ENCODE measurements around the gene MPZL2.

Gene MPZL2

GRCh38 chr11:118206391-118207031 lies 57.6 kb downstream of the MPZL2 start:
- peak overlapping the region in 1 of 2 experiments; percentile 9; a peak in 1 of 4 replicates for H3K4me3 ChIP-seq (ENCODE audit: low read depth in 1 of 2, low read length in 2 of 2)

GRCh38 chr11:118205606-118206378 lies 58.3 kb downstream of the MPZL2 start:
- Histone ChIP-seq H3K4me2 (ENCODE audit: insufficient read depth, low read length) (peak overlapping the region; percentile 31), H3K27me3 (ENCODE audit: insufficient read depth, low read length, poor library complexity) (no peaks in the 10 kb centered on the region), H2AFZ (ENCODE audit: low read depth, low read length) (peak overlapping the region; percentile 66), H3K4me3 (ENCODE audit: low read depth in 1 of 2, low read length in 2 of 2) (no peak overlapping the region), H3K9ac (ENCODE audit: low read depth, low read length) (no peak overlapping the region), H3K27ac (ENCODE audit: low read length) (peak overlapping the region; percentile 49), H3K79me2 (ENCODE audit: insufficient read depth, low read length) (no peaks in the 10 kb centered on the region), H4K20me1 (ENCODE audit: insufficient read depth, low read length) (no peaks in the 10 kb centered on the region), H3K9me3 (ENCODE audit: insufficient read depth, low read length, severe bottlenecking) (no peaks in the 10 kb centered on the region), H3K4me1 (ENCODE audit: insufficient read depth, low read length) (peaks cover 21% of the 10 kb centered on the region), H3K36me3 (ENCODE audit: insufficient read depth, low read length) (no peaks in the 10 kb centered on the region)
- DNase-seq (no peak), ATAC-seq (ENCODE audit: insufficient read depth, low read depth) (0 out of 3 replicates have a peak, but pooled peaks have one; percentile 6)
- no peak for TF ChIP-seq CTCF (IDR thresholded peaks at IDR 0.05; ENCODE audit: borderline replicate concordance, extremely low read depth, low read length, poor library complexity, severe bottlenecking)
- TF ChIP-seq EZH2 (IDR thresholded peaks at IDR 0.05; ENCODE audit: borderline replicate concordance, low read depth, low read length, severe bottlenecking): no peak

More at GRCh38 chr11:118206391-118207031, 57.6 kb downstream of the MPZL2 start:
- peaks cover 21% of the 10 kb centered on the region for H3K4me1 ChIP-seq (ENCODE audit: insufficient read depth, low read length)
- H3K27me3 ChIP-seq (ENCODE audit: insufficient read depth, low read length, poor library complexity): no peaks in the 10 kb centered on the region
- H3K9ac ChIP-seq (ENCODE audit: low read depth, low read length): no peak overlapping the region; the same call in 1 of the 2 replicates
- no peaks in the 10 kb centered on the region for H3K36me3 ChIP-seq (ENCODE audit: insufficient read depth, low read length)
- H2AFZ ChIP-seq (ENCODE audit: low read depth, low read length): peak overlapping the region; percentile 66
- H3K27ac ChIP-seq (ENCODE audit: low read length): peak overlapping the region; percentile 49
- peak; percentile 54 for ATAC-seq (ENCODE audit: insufficient read depth, low read depth)
- peak; percentile 21 for DNase-seq
- peak overlapping the region; percentile 31 for H3K4me2 ChIP-seq (ENCODE audit: insufficient read depth, low read length)
- H3K9me3 ChIP-seq (ENCODE audit: insufficient read depth, low read length, severe bottlenecking): no peaks in the 10 kb centered on the region
- H4K20me1 ChIP-seq (ENCODE audit: insufficient read depth, low read length): no peaks in the 10 kb centered on the region
- no peak for TF ChIP-seq CTCF (IDR thresholded peaks at IDR 0.05; ENCODE audit: borderline replicate concordance, extremely low read depth, low read length, poor library complexity, severe bottlenecking)
- no peak for TF ChIP-seq EZH2 (IDR thresholded peaks at IDR 0.05; ENCODE audit: borderline replicate concordance, low read depth, low read length, severe bottlenecking)
- no peaks in the 10 kb centered on the region for H3K79me2 ChIP-seq (ENCODE audit: insufficient read depth, low read length)

Data from DND-41 (cell line).